Activated naive CD4-positive, alpha-beta T cell treated with anti-CD3 and anti-CD28 coated beads, Interleukin-2, amount 10 ng/mL, durations not matched to agents 7 days and 5 days (primary cell): Measurements from ENCODE around the gene NEK6.
A peak's percentile ranks its signal among the peaks of the same experiment; 100 is the strongest.

ENCODE experiments used
- CTCF ChIA-PET: fragments of 350-600 bp; sonication (Branson Sonifier 250); formaldehyde crosslinking; loops from one replicate; lab custom pipeline; 2021; ENCODE audit warnings: antibody characterized with exemption; lab: Charles Lee
- DNase-seq: peaks from one replicate; pipeline ENCODE4 v3.0.0-alpha.2; 2020
- H3K27ac Mint-ChIP-seq: one replicate; pipeline ENCODE4 v1.8.0; 2021; ENCODE audit warnings: mild to moderate bottlenecking, moderate library complexity, mixed read lengths
- H3K27me3 Mint-ChIP-seq: one replicate; pipeline ENCODE4 v1.8.0; 2021; ENCODE audit warnings: mild to moderate bottlenecking, mixed read lengths
- H3K36me3 Mint-ChIP-seq: one replicate; pipeline ENCODE4 v1.8.0; 2021; ENCODE audit warnings: mixed read lengths
- H3K4me1 Mint-ChIP-seq: one replicate; pipeline ENCODE4 v1.8.0; 2021; ENCODE audit warnings: mixed read lengths
- H3K4me3 Mint-ChIP-seq: one replicate; pipeline ENCODE4 v1.8.0; 2021; ENCODE audit warnings: mild to moderate bottlenecking, moderate library complexity, mixed read lengths
- H3K9me3 Mint-ChIP-seq: one replicate; pipeline ENCODE4 v1.8.0; 2021; ENCODE audit warnings: mixed read lengths

Gene NEK6

GRCh38 chr9:124392871-124393460, 135.2 kb downstream of the NEK6 start:
- CTCF ChIA-PET = interaction anchor here (0.9 to 1.8 kb wide), 6 partner anchors 14 to 266 kb away, joined by 3 to 5 read pairs (median 4); no protein-coding TSS in a partner anchor
- no peak for DNase-seq
- Mint-ChIP-seq H3K9me3 (no peaks in the 10 kb centered on the region), H3K27me3 (no peaks in the 10 kb centered on the region), H3K4me3 (no peak overlapping the region), H3K4me1 (peaks cover 12% of the 10 kb centered on the region), H3K36me3 (peaks cover 7% of the 10 kb centered on the region), H3K27ac (no peak overlapping the region)

- H3K27ac Mint-ChIP-seq = peak overlapping the region; percentile 37
- no peak for DNase-seq
- H3K9me3 Mint-ChIP-seq = no peaks in the 10 kb centered on the region
- H3K4me3 Mint-ChIP-seq = no peak overlapping the region
- no peaks in the 10 kb centered on the region for H3K27me3 Mint-ChIP-seq
- H3K36me3 Mint-ChIP-seq = peaks cover 10% of the 10 kb centered on the region
- H3K4me1 Mint-ChIP-seq = peaks cover 12% of the 10 kb centered on the region
- CTCF ChIA-PET = interaction anchor here (1.1 to 2.2 kb wide), 4 partner anchors 10 to 267 kb away, joined by 4 to 11 read pairs (median 5); no protein-coding TSS in a partner anchor
Measured at GRCh38 chr9:124394167-124394566, 136.4 kb downstream of the NEK6 start.

GRCh38 chr9:124394596-124394995, 136.8 kb downstream of the NEK6 start:
- Mint-ChIP-seq H3K27me3 (no peaks in the 10 kb centered on the region), H3K27ac (peak overlapping the region; percentile 37), H3K9me3 (no peaks in the 10 kb centered on the region), H3K4me3 (no peak overlapping the region), H3K4me1 (peaks cover 12% of the 10 kb centered on the region), H3K36me3 (peaks cover 12% of the 10 kb centered on the region)
- DNase-seq = no peak
- CTCF ChIA-PET = interaction anchor here (0.7 to 2.2 kb wide), 6 partner anchors 10 to 580 kb away, joined by 3 to 11 read pairs (median 4); no protein-coding TSS in a partner anchor

- no peak for DNase-seq
- H3K4me3 Mint-ChIP-seq = no peak overlapping the region
- H3K27me3 Mint-ChIP-seq = no peaks in the 10 kb centered on the region
- CTCF ChIA-PET = interaction anchor here (0.8 to 2.2 kb wide), 3 partner anchors 20 to 269 kb away, joined by 3 to 11 read pairs (median 4); partner anchors contain the start of gene PSMB7
- H3K27ac Mint-ChIP-seq = no peak overlapping the region
- H3K4me1 Mint-ChIP-seq = peaks cover 12% of the 10 kb centered on the region
- H3K9me3 Mint-ChIP-seq = no peaks in the 10 kb centered on the region
- H3K36me3 Mint-ChIP-seq = peaks cover 15% of the 10 kb centered on the region
Measured at GRCh38 chr9:124395826-124396225, 138.1 kb downstream of the NEK6 start.

DNA sequence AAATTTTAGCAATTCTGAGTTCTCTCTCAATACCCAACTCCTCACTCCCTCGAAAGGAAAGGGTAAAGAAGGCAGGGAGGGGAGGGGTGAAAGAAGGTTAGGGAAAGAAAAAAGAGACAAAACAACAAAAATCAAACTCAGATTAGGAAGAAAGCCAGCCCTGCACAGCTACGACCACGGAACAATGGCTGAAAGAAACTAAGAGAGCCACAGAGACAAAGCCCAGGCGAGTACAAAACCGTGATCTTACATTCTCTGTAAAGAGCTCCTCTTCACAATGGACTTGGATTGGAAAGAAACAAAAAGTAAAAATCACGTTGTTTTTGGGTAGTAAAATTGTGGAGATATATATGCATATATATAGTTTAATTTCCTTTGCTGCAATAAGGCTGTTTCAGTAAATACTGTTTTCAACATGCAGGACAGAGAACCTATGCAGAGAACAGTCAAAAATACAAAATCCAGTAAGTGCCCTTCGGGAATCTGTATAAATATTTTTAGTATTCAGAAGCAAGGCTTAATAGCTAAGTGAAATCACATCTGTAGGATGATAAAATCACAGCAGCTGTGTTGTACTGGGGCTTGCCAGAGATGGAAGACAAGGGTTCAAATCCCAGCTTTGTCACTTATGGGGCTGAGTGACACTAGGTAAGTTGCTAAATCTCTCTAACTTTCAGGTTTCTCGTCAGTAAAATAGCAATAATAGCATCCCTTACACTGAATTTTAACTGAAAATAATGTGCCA, 140.6 kb downstream of the NEK6 start:
- H3K36me3 Mint-ChIP-seq = peaks cover 21% of the 10 kb centered on the region
- H3K4me1 Mint-ChIP-seq = peaks cover 12% of the 10 kb centered on the region
- no peak overlapping the region for H3K4me3 Mint-ChIP-seq
- H3K27me3 Mint-ChIP-seq = no peaks in the 10 kb centered on the region
- CTCF ChIA-PET = interaction anchor here (0.9 to 2.0 kb wide), 4 partner anchors 12 to 271 kb away, joined by 3 to 8 read pairs (median 4); partner anchors contain the start of gene PSMB7
- no peaks in the 10 kb centered on the region for H3K9me3 Mint-ChIP-seq
- H3K27ac Mint-ChIP-seq = no peak overlapping the region
- DNase-seq = no peak

DNA sequence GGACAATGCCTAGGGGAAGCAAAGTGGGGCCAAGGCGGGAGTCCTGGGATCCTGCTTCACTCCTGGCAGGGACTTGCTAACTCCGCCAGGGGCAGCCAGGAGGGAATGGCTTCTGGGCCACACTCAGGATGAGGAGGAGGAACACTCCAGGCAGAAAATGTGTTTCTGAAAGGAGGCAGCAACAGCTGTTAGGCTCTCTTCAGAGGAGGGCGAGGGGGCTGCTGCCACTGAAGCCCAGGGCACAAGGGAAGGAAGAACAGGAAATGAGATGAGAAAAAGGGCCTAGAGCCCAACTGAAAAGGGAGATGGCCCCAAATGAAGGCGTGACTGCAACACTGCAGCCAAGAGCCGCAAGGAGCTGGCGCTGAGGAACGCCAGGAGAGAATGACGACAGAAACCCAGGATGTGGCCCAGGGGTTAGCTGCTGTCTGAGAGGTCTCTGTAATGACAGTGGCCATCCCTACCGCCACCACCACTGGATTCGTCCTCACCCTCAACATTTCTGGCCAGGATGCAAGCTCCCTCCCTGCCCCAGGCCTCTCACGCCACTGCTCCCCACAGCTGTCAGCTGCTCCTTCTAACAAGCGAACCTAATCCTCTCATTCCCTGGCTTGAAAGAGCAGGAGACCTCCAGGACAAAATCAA, 141.7 kb downstream of the NEK6 start:
- Mint-ChIP-seq H3K27ac (peak overlapping the region; percentile 45), H3K4me3 (no peak overlapping the region), H3K4me1 (peaks cover 7% of the 10 kb centered on the region), H3K27me3 (no peaks in the 10 kb centered on the region), H3K9me3 (no peaks in the 10 kb centered on the region), H3K36me3 (peaks cover 23% of the 10 kb centered on the region)
- DNase-seq = no peak
- CTCF ChIA-PET = interaction anchor here (1.1 to 2.0 kb wide), 4 partner anchors 12 to 272 kb away, joined by 4 to 8 read pairs (median 4); partner anchors contain the start of gene PSMB7

- Mint-ChIP-seq H3K27me3 (no peaks in the 10 kb centered on the region), H3K4me1 (no peaks in the 10 kb centered on the region), H3K9me3 (no peaks in the 10 kb centered on the region), H3K27ac (no peak overlapping the region), H3K36me3 (peaks cover 23% of the 10 kb centered on the region), H3K4me3 (no peak overlapping the region)
- no peak for DNase-seq
- CTCF ChIA-PET = interaction anchor here (1.1 to 2.3 kb wide), 3 partner anchors 11 to 273 kb away, joined by 4 to 11 read pairs (median 5); no protein-coding TSS in a partner anchor
Measured at GRCh38 chr9:124399968-124400940, 142.5 kb downstream of the NEK6 start.
